K562 (cell line): ENCODE measurements around the gene TBC1D17. TPM values are rescaled to one million over a fixed set of nuclear protein-coding genes. Genes with fewer than 3 reads are reported as not detected.

Experiments used
- ARHGAP35 ChIP-seq: fragments of 450-650 bp; IDR thresholded peaks from 2 replicates; pipeline ENCODE4 v1.6.1; 2018; ENCODE audit not compliant: partially characterized antibody
- ARID1B ChIP-seq: fragments of 450-650 bp; IDR thresholded peaks from 2 replicates; pipeline ENCODE4 v1.6.1; 2016; ENCODE audit warnings: antibody characterized with exemption, mild to moderate bottlenecking, inconsistent platforms
- CBX2 ChIP-seq: fragments of 200-600 bp; sonication (generic); IDR thresholded peaks from one replicate; pipeline ENCODE4 v1.6.1; 2012; ENCODE audit warnings: mild to moderate bottlenecking, low read length, inconsistent platforms; ENCODE audit not compliant: insufficient read depth, poor library complexity, severe bottlenecking
- ELF2 ChIP-seq: fragments of 250-450 bp; sonication (Bioruptor Pico); IDR thresholded peaks from 2 replicates; pipeline ENCODE4 v1.5.0; 2021; ENCODE audit warnings: mild to moderate bottlenecking
- GTF2A2 ChIP-seq: IDR thresholded peaks from 2 replicates; pipeline ENCODE4 v1.6.1; 2016; ENCODE audit warnings: mild to moderate bottlenecking, missing genetic modification characterization, missing compliant biosample characterization
- IFI16 ChIP-seq: fragments of 250-450 bp; sonication (Bioruptor Pico); IDR thresholded peaks from 2 replicates; pipeline ENCODE4 v2.1.2; 2022; ENCODE audit warnings: mild to moderate bottlenecking, inconsistent platforms
- KDM4B ChIP-seq, 2 experiments: fragments of 450-650 bp in 1 of 2; sonication (generic) in 1 of 2; IDR thresholded peaks; 2 replicates each; pipeline ENCODE4 v1.6.1; 2016 to 2017; ENCODE audit warnings: borderline replicate concordance in 2 of 2, antibody characterized with exemption in 1 of 2, low read depth in 1 of 2, mild to moderate bottlenecking in 1 of 2
- MAX ChIP-seq: sonication (generic); formaldehyde crosslinking; IDR thresholded peaks from 2 replicates; pipeline ENCODE4 v1.9.0; 2022; ENCODE audit warnings: mild to moderate bottlenecking, missing genetic modification reagents
- NCOA6 ChIP-seq: fragments of 450-650 bp; IDR thresholded peaks from 2 replicates; pipeline ENCODE4 v1.6.1; 2017; ENCODE audit warnings: mild to moderate bottlenecking
- PRPF4 ChIP-seq: fragments of 200-400 bp; formaldehyde crosslinking; IDR thresholded peaks from one replicate; pipeline ENCODE4 v1.6.1; 2017; ENCODE audit warnings: low read length, low read depth, mild to moderate bottlenecking; ENCODE audit not compliant: insufficient read depth, poor library complexity, severe bottlenecking
- RB1 ChIP-seq: fragments of 450-650 bp; IDR thresholded peaks from 2 replicates; pipeline ENCODE4 v1.6.1; 2017; ENCODE audit warnings: low read depth, mild to moderate bottlenecking
- RBBP5 ChIP-seq: fragments of 200-600 bp; sonication (generic); IDR thresholded peaks from 2 replicates; pipeline ENCODE4 v1.6.1; 2012; ENCODE audit warnings: borderline replicate concordance, mild to moderate bottlenecking, low read length, control low read depth, inconsistent platforms; ENCODE audit not compliant: insufficient read depth, poor library complexity, severe bottlenecking
- RBM15 ChIP-seq: fragments of 200-400 bp; formaldehyde crosslinking; IDR thresholded peaks from 2 replicates; pipeline ENCODE4 v1.6.1; 2018; ENCODE audit warnings: mild to moderate bottlenecking, low read length, moderate library complexity; ENCODE audit not compliant: insufficient read depth
- RBM25 ChIP-seq: fragments of 200-400 bp; formaldehyde crosslinking; IDR thresholded peaks from 2 replicates; pipeline ENCODE4 v1.6.1; 2018; ENCODE audit warnings: low read length, low read depth, moderate library complexity; ENCODE audit not compliant: severe bottlenecking
- SMARCA4 ChIP-seq: fragments of 450-650 bp; IDR thresholded peaks from 2 replicates; pipeline ENCODE4 v1.6.1; 2016
- TEAD1 ChIP-seq, 2 experiments: fragments of 450-650 bp in 1 of 2; sonication (generic) in 1 of 2; formaldehyde crosslinking; IDR thresholded peaks; 2 replicates each; pipeline versions ENCODE4 v1.4.0 to v1.8.0; 2020 to 2022; ENCODE audit warnings: mild to moderate bottlenecking in 2 of 2, missing genetic modification reagents in 1 of 2
- ZBTB17 ChIP-seq: fragments of 450-650 bp; formaldehyde crosslinking; IDR thresholded peaks from 2 replicates; pipeline ENCODE4 v1.4.0; 2020; ENCODE audit warnings: mild to moderate bottlenecking
- ZNF124 ChIP-seq: sonication (generic); formaldehyde crosslinking; IDR thresholded peaks from 2 replicates; pipeline ENCODE4 v1.8.1; 2022; ENCODE audit warnings: missing genetic modification reagents
- ZNF277 ChIP-seq: fragments of 250-450 bp; sonication (Bioruptor Pico); IDR thresholded peaks from 2 replicates; pipeline ENCODE4 v1.8.0; 2022; ENCODE audit warnings: inconsistent platforms, mild to moderate bottlenecking, moderate library complexity, borderline replicate concordance
- ZNF280A ChIP-seq: fragments of 450-650 bp; IDR thresholded peaks from 2 replicates; pipeline ENCODE4 v1.6.1; 2018; ENCODE audit warnings: mild to moderate bottlenecking, low read depth; ENCODE audit not compliant: partially characterized antibody
- ZNF311 ChIP-seq: fragments of 250-450 bp; sonication (Bioruptor Pico); IDR thresholded peaks from 2 replicates; pipeline ENCODE4 v1.4.0; 2020; ENCODE audit warnings: mild to moderate bottlenecking, moderate library complexity
- ZNF639 ChIP-seq, 2 experiments: fragments of 200-800 bp in 1 of 2; sonication (Bioruptor generic) in 1 of 2; sonication (generic) in 1 of 2; formaldehyde crosslinking in 1 of 2; IDR thresholded peaks in 1 of 2; conservative IDR thresholded peaks in 1 of 2; 2 replicates each; pipeline versions ENCODE4 v1.5.0 to v1.6.1; 2016 to 2020; ENCODE audit warnings: missing compliant biosample characterization in 1 of 2, missing genetic modification characterization in 1 of 2, missing genetic modification reagents in 1 of 2
- ZNF707 ChIP-seq: fragments of 250-450 bp; sonication (Bioruptor Pico); conservative IDR thresholded peaks from 2 replicates; pipeline ENCODE4 v1.8.0; 2022; ENCODE audit warnings: inconsistent platforms, mild to moderate bottlenecking, moderate library complexity
- ZSCAN32 ChIP-seq: fragments of 450-650 bp; formaldehyde crosslinking; IDR thresholded peaks from 2 replicates; pipeline ENCODE4 v1.4.0; 2020; ENCODE audit warnings: mild to moderate bottlenecking, moderate library complexity
- polyA plus RNA-seq, 8 experiments: library from polyadenylated mRNA; depleted of rRNA in 4 of 8; stranded (reverse) in 5 of 8; unstranded in 3 of 8; fragments of >200 nt; fragmentation: Nextera tagmentation in 2 of 8; fragmentation: Illumina TruSeq in 1 of 8; extraction: Ambion mirVana in 2 of 8; extraction: Trizol in 1 of 8; gene quantifications; 2 replicates each; pipeline versions ENCODE4 v1.2.1 to v1.2.3, GENCODE V29; 2011 to 2014; ENCODE audit warnings: inconsistent platforms in 1 of 8, missing spikeins in 1 of 8
- total RNA-seq, 7 experiments: library from RNA; depleted of rRNA in 6 of 7; stranded (reverse); fragments of >200 nt in 6 of 7; fragmentation: Illumina TruSeq in 2 of 7; extraction: Trizol in 2 of 7; gene quantifications; 2 replicates each; pipeline versions ENCODE4 v1.2.1 to v1.2.3, GENCODE V29; 2011 to 2021; ENCODE audit warnings: low replicate concordance in 1 of 7

The TBC1D17 gene
- total and polyA plus RNA-seq, 9 of the 15 experiments (the other 6 are each of a cell fraction or from before 2014, with no cell fraction given): 0.42 to 16.0 (median 3.8) TPM

- TF ChIP-seq RBBP5: no peak
- TF ChIP-seq KDM4B (IDR thresholded peaks at IDR 0.05; ENCODE audit: borderline replicate concordance in 2 of 2, low read depth in 1 of 2): no peak; a peak in 1 of 4 replicates
- peak in 1 of 2 experiments; percentile 78; a peak in 2 of 4 replicates for TF ChIP-seq ZNF639 (CRISPR knock-in tag; conservative IDR thresholded peaks at IDR 0.05 in 1 of 2, IDR thresholded peaks at IDR 0.05 in 1 of 2)
- TF ChIP-seq RB1: peak; percentile 94
- TF ChIP-seq ZSCAN32: peak; percentile 6; the same call in 1 of the 2 replicates
- TF ChIP-seq MAX: peak; percentile 96; the same call in 1 of the 2 replicates
- peak; percentile 55 for TF ChIP-seq ARID1B
- peak; percentile 57; the same call in 1 of the 2 replicates for TF ChIP-seq ZBTB17
- TF ChIP-seq RBM25: no peak
- no peak for TF ChIP-seq CBX2
- TF ChIP-seq TEAD1 (CRISPR knock-in tag; IDR thresholded peaks at IDR 0.05): no peak; a peak in 1 of 4 replicates
- TF ChIP-seq GTF2A2: peak; percentile 91
- no peak for TF ChIP-seq ZNF707 (CRISPR knock-in tag)
- TF ChIP-seq SMARCA4: no peak
- no peak for TF ChIP-seq NCOA6
- peak; percentile 86 for TF ChIP-seq PRPF4
- no peak for TF ChIP-seq ZNF280A
- no peak; the same call in 1 of the 2 replicates for TF ChIP-seq ZNF124
- TF ChIP-seq ELF2 (CRISPR knock-in tag): 0 out of 2 replicates have a peak, but pooled peaks have one; percentile 35
- no peak for TF ChIP-seq IFI16 (CRISPR knock-in tag)
- no peak for TF ChIP-seq ZNF311
- TF ChIP-seq ZNF277: no peak
- TF ChIP-seq RBM15: no peak
- peak; percentile 59 for TF ChIP-seq ARHGAP35
These were observed 51.7 kb downstream of the TBC1D17 start, which contains the start of the genes ATF5 and NUP62 (continued) for GRCh38 chr19:49929121-49929610.
